Measurements from ENCODE around the gene SRRM4.

Gene SRRM4, protein sequence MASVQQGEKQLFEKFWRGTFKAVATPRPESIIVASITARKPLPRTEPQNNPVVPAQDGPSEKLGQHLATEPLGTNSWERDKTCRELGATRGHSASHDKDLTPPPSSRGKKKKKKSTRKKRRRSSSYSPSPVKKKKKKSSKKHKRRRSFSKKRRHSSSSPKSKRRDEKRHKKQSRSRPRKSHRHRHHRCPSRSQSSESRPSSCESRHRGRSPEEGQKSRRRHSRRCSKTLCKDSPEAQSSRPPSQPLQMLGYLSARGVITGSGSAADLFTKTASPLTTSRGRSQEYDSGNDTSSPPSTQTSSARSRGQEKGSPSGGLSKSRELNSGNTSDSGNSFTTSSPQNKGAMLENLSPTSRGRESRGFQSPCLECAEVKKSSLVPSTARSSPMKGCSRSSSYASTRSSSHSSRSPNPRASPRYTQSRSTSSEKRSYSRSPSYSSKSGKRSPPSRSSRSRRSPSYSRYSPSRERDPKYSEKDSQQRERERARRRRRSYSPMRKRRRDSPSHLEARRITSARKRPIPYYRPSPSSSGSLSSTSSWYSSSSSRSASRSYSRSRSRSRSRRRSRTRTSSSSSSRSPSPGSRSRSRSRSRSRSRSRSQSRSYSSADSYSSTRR

DNA sequence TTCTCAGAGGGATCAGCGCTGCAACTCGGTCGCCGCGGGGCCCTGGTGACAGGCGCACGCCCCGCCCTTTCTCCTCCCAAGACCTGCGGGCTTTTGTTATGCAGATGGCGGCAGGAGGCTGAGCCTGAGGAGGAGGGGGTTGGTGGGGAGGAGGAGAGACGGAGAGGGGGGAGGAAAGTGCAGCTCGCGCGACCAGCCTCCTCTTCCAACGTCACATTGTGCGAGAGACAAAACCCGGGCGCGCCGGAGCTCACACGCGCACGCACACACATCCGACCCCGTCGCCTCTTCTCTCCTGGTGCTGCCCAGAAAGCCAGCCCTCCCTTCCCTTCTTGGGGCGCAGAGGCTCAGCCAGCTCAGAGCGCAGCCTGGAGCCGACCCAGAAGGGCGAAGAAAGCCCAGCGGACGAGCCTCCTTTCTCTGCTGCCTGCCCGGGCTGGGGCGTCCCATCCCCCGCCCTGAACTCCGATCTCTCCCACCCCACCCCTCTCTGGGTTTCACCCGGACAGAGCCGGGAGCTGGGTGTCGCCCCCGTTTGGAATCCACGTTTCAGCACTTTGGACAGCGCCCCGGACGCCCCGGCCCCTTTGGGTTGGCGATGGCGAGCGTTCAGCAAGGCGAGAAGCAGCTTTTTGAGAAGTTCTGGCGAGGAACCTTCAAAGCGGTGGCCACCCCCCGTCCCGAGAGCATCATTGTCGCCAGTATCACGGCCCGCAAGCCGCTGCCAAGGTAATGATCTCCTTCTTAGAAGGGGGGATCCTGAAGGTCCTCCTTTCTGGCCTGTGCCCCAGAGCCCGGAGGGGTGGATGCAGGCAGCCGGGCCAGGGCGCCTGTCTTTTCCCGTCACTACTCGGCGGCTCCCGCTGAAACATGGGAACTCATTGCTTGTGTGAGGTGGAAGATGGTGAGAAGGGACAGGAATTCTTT, at the start of gene SRRM4:
Gene SRRM4, plus strand, starts transcription at position 257 of the 927 bp plus-strand sequence. Its CDS starts 342 bp downstream, at position 599.
- H3K4me3 ChIP-seq (ENCODE audit: low read depth, low read length) = no peak within 1 kb of the TSS
- no peak for DNase-seq (ENCODE audit: low read depth)

DNA sequence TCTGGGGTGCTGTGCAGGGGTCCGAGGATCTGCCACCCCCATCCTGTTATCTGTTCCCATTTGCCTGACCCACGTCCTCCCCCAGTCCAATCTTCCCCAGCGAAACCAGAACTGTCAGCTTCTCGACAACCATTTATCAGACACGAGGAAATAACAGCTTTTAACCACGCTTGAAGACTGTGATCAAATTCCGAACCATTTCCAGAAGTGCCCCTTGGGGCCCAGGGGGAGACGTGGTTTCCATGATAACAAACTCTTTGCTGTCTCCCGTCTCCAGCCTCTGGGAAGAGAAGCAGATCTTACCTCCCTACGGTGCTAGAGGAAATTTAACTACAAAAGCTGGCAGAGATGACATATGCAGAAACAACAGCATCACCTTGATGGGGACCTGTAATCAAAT, 35.1 kb upstream of the SRRM4 start:
- no peak overlapping the region for H3K4me3 ChIP-seq (ENCODE audit: low read depth, low read length)
- no peak for DNase-seq (ENCODE audit: low read depth)

DNA sequence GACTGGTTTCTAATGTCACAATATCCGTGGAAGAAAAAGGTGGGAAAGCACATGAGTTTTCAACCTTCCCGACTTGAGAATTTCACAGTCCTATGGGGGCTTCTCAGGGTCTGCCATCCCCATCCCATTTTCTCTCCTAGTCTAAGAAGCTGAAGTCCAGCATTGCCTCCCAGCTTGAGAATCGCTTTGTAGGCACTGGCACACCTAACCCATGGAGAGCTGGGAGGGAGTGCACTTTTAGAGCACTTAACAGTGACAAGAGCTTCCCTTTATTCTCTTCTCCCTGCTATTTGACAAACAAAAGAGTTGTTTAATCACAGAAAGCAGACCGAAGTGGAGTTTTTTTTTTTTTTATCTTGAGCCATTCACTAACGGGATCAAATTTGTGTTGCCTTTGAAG, 22.8 kb upstream of the SRRM4 start:
- no peak overlapping the region for H3K4me3 ChIP-seq (ENCODE audit: low read depth, low read length)
- no peak for DNase-seq (ENCODE audit: low read depth)

DNA sequence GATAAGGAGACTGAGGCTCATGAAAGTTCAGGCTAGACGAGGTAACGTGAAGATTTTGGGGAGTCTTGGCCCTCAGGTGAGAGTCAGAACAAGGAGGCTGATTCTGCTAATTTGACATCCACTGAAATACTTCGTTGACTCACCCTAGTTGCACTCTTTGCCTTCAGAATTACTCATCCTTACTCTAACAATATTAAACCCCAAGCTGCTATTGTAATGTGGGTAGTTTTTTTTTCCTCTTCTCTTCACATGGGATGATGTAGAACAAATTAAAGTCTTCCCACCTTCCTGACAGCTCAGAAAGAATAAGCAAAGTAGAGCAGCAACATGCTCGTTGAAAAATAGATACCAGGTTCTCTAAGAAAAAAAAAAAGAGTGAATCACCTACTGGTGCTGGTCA, 22.0 kb upstream of the SRRM4 start:
- no peak for DNase-seq (ENCODE audit: low read depth)

DNA sequence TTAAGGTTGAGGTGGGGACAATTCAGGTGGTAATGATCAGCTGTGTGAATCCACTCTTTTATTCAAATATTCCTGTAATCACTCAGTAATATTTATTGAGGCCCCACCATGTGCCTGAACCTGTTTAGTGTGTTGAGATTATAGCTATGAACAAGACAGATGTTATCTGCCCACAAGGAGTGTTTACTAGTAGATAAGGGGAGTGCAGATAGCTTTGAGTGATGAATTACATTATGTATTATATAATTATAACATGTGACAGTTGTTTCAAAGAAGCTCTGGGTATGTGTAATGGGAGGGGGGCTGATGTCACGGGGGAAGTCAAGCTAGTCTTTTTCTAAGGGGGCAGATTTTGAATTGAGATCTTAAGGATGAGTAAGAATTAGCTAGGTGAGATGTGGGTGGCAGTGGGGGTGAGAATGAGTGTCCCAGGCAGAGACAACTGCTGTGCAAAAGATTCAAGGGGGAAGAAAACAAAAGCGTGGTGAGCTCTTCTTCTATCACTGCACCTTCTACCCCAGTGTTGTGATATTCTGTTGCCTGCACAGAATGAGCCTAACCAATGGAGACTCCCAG, 21.3 kb upstream of the SRRM4 start:
- no peak overlapping the region for H3K4me3 ChIP-seq (ENCODE audit: low read depth, low read length)
- no peak for DNase-seq (ENCODE audit: low read depth)

More for the DNA sequence above, 22.0 kb upstream of the SRRM4 start:
- no peak overlapping the region for H3K4me3 ChIP-seq (ENCODE audit: low read depth, low read length)

DNA sequence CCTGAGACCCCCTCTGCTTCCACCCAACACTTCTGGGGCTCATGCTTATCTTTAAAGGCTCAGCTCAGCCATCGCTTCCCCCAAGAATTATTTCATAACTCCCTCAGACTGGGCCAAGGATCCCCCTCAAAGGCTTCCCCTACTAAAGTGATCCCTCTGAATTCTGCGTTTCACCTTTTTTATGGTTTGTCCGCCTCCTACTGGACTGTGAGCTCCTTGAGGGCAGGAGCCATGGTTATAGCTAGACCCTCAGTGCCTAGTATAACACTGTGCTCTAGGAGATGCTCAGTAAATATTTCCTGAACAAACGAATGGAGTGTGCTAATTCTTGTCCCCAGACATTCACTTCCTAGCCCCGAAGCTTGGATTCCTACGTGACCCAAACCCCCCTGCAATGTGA, 20.5 kb upstream of the SRRM4 start:
- no peak for DNase-seq (ENCODE audit: low read depth)
- no peak overlapping the region for H3K4me3 ChIP-seq (ENCODE audit: low read depth, low read length)

DNA sequence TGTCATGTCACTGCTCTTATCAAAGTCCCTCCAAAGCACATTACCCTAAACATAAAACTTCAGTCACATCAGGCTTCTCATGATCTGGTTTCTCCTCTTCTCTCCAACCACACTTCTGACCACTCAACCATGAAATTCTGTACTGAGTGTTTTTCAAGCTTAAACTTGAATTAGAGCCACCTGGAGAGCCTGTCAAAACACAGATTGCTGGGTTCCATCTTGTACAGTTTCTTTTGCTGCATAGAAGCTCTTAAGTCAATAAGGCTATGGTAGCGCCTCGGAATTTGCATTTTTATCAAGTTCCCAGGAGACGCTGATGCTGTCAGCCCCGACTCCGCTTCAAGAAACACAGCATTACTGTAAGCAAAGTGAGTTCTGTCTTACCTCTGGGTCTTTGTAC, 16.4 kb upstream of the SRRM4 start:
- DNase-seq (ENCODE audit: low read depth) = no peak

DNA sequence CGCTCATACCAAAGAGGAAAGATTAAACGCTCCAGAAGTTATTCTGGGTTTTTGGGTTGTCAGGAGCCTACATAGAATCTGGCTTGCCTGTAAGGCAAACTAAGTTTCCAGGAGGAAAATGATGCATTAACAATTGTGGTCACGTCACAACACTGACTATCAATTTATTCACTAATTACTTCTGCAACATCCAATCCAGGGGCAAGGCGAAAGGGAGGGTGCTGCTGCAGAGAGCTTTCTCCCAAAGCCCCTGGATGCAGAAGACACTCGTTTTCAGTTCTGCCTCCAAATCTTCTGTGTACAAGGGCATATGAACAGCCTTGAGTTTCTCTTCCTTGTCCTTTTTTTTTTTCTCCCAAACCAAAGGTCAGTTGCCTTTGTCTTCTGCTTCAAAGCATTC, 10.5 kb upstream of the SRRM4 start:
- no peak overlapping the region for H3K4me3 ChIP-seq (ENCODE audit: low read depth, low read length)
- no peak for DNase-seq (ENCODE audit: low read depth)

More for the DNA sequence above, 16.4 kb upstream of the SRRM4 start:
- no peak overlapping the region for H3K4me3 ChIP-seq (ENCODE audit: low read depth, low read length)

DNA sequence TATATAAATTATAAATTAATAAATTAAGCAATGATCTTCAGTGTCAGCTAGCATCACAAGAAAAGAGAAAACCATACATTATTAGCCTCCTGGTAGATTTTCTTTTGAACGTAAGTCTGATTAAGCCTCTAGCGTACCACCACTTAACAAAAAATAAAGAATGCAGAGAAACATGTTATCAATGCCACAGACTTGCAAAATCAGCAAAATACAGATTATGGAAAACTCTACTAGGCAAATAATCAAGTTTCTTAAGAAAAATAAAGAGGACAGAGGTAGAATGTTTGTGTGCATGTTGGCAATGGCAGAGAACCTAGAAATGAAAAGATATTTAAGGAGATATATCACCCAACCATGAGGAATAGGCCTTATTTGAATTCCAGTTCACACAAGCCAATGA, 8.4 kb upstream of the SRRM4 start:
- no peak for DNase-seq (ENCODE audit: low read depth)
- H3K4me3 ChIP-seq (ENCODE audit: low read depth, low read length) = no peak overlapping the region

DNA sequence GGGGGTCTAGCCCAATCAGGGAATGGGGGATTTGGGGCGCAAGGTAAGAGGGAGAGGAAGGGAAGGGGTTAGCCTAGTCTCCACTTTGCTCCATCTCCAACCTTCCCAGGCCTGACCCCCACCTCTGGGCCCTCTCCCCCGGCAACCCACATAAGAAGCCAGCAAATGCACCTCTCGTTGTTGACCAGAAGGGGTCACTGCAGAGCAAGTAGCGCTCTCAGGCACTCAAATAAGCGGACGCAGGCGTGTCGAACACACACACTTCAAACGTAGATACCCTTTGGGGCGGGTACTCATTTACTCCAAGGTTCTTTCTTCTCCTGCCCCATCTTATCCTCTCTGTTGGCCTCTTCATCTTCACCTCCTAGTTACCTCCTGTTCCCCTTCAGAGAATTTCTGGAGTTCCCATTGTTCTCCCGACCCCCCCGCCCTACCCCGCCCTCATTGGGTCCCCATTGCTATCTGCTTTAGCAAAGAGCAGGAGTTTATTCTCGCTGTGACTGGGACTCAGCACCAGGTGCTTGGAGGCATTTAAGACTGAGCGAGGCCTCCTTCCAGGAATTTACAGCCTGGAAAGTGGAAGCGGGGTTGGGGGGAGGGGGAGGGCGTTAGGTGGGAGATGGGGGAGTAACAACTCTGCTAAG, 1.5 kb upstream of the SRRM4 start:
- DNase-seq (ENCODE audit: low read depth) = no peak
- no peak overlapping the region for H3K4me3 ChIP-seq (ENCODE audit: low read depth, low read length)

DNA sequence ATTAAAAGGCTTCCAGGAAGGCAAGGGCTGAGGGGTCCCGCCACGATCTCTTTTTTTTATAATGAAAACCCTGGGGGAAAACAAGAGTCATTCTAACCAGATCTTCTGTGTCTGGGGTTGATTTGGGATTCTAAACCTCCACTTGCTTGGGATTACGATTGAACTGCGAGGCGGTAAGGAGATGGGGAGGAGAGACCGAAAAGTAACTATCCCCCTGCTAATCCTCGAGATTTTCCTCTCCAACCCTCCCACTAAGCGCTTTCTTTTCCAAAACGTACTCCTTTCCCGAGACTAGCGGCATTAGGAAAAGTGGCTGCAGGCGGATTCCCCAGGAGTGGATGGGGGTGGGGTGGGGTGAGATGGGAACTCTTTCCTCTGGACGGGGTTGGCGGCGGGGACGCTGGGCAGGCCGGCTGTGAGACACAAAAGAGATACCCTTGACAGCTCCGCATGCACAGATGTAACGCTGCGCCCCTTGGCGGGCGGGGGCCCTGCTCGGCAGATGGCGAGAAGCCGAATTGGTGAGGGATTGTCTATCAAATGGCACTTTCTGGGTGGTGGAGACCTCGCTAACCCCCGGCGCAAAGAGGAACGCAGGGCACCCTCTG, 830 bp upstream of the SRRM4 start:
- no peak for DNase-seq (ENCODE audit: low read depth)
- H3K4me3 ChIP-seq (ENCODE audit: low read depth, low read length) = no peak overlapping the region

DNA sequence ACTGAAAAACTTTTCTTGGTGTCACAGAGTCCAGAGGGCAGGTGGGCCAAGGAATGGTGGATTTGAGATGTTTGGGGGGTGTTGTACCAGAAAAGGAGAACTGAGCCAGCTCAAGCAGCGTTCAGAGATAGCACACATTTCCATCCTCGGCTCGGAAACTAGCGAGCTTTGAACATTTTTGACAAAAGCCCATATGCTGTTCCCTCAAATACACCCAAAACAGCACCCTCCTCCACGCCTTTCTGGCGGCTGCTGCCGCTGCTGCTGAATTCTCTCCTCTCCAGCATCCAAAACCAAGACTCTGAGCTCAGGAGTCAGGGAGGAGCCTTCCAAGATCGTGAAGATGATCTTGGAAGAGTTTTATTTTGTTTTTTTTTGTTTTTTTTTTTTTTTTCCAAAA, 961 bp downstream of the SRRM4 start:
- H3K4me3 ChIP-seq (ENCODE audit: low read depth, low read length) = no peak overlapping the region
- DNase-seq (ENCODE audit: low read depth) = no peak

DNA sequence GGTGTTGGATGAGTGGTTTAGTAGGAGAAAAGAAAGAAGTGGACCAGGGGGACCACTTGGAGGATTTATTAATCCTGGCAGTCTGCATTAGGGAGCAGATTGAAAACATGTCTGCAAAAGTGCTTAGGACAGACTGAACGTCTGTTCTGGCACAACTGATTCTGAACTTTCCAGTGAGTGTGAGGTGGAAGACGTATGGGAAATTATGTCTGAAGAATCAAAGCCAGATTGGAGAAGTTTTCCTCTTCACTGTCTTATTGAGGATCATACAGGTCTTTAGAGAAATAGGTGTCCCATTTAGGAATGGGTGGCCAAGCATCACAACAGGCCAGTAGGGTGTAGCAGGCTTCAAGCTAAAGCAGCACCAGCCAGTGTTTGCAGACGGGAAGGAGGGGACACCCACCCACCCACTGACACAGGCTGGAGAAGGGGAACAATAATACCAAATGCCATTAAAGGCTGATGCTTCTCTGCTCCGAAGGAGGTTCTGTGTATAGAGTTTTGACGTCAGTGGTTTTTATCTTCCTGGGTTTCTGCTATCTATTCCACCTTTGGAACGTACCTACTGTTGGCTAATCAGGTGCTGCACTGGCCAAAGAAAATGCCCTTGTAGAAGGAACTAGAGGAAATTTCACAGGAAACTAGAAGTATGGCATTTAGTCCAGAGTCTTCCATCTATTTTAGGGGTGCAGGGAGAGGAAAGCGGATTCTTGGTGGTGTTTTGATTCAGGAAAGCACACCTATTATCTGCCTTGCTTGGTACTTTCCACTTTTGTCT, 1.8 kb downstream of the SRRM4 start:
- DNase-seq (ENCODE audit: low read depth) = no peak
- no peak overlapping the region for H3K4me3 ChIP-seq (ENCODE audit: low read depth, low read length)

DNA sequence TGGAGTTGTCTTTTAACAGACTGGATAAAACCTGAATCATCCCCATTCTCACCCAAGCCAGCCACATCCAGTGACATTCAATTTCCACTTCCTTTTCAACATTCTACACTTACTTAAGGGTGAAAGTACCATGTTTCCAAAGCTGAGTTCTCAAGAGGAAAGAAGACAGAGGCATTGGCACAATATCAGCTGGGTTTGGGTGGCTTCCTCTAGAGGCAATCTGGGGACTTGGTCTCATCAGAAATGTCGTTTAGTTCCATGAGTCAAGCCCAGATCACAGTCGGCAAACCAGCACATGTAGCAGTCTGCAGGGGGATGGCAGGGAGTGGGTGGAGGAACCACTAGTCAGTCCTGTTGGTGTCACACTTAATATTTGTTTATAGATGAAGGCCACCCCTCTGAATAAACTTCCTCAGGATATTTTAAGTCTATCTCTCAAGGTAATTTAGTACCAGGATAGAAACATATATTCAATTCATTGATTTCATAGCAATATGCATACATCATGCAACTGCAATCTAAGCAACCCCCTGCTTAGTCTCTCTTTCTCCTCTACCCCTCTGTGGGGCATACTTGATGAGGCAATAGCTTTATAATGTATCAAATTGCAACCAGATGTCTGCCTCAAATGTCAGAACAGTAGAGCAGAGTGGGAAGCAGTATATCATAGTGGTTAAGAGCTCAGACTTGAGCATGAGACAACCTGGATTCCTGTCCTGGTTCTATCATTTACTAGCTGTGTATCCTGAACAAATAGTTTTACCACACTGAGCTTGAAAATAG, 3.0 kb downstream of the SRRM4 start:
- no peak for DNase-seq (ENCODE audit: low read depth)
- no peak overlapping the region for H3K4me3 ChIP-seq (ENCODE audit: low read depth, low read length)

DNA sequence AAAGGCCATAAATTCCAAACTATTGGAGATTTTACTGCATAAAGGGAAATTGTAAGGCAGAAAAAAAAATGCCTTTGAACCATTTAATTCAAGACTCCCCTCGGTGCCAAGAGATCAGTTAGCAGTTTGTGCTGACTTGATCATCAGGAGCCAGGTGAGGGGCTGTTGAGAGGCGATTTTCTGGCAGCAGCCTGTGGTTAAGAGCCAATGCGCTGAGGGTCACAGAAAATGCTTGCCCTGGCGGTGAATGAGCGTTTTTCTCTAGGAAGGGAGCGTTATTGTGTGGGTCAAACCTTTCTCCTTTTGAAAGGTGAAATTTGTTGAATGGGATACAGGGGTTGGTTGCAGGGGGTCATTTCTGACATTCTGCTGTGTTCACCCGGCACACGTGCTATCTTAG, 4.7 kb downstream of the SRRM4 start:
- DNase-seq (ENCODE audit: low read depth) = no peak
- no peak overlapping the region for H3K4me3 ChIP-seq (ENCODE audit: low read depth, low read length)

DNA sequence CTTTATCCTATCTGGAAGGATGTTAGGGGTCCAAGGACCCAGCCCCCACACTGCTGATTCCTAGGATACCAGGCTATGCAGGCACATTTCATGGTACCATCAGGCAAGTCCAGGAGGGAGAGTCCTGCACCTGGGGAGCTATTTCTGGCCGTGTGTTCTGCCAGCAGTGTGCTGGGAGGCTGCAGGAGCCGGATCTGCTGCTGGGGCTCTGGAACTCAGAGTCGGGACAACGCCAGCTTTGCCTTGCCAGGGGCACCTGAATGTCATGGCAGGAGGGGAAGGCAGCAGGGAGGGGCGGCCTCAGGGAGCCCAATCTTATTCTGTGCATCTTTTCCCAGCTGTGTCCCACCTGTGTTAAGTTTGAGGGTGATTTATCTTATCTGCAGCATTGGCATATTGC, 17.8 kb downstream of the SRRM4 start:
- H3K4me3 ChIP-seq (ENCODE audit: low read depth, low read length) = no peak overlapping the region
- no peak for DNase-seq (ENCODE audit: low read depth)

DNA sequence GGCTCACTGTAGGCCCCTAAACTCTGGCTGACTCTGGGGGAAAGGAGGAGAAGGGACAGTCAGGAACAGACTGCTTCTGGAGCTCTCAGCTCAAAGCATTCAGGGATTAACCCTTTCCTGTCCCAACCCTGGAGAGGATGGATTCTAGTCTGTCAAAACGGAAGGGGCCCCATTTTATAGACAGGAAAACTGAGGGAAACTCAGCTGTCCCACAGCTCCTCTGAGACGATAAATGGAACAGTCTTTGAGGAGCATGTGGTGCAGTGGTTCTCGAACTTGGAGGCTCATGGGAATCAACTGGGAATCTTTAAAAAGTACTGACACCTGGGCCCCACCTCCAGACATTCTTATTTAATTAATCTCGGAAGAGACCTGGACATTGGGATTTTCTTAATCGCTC, 23.7 kb downstream of the SRRM4 start:
- H3K4me3 ChIP-seq (ENCODE audit: low read depth, low read length) = no peak overlapping the region
- no peak for DNase-seq (ENCODE audit: low read depth)

DNA sequence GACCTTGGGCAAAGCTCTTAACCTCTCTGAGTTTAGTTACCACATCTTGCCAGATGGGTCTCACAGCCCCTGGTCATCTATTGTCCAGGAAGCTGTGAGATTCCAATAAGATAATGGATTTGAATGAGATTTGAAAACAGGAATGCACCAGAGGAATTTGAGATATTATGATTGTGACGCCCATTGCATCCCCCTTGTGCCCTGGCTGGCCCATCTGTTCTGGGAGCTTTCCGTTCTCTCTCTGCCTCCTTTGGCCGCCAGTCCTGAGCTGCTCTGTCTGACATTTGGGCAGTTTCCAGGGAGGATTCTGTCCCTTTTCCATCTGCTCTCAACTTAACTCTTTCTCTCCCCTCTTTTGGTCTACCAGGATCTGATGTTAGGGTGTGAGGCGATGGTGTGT, 24.6 kb downstream of the SRRM4 start:
- H3K4me3 ChIP-seq (ENCODE audit: low read depth, low read length) = no peak overlapping the region
- DNase-seq (ENCODE audit: low read depth) = no peak

All from skeletal muscle cell (primary cell).